HUES64 (cell line): ENCODE measurements around the gene NRARP.
"Not testable (repeated sequence)": the region's sequence is repeated elsewhere in the genome, so short reads cannot be mapped to it uniquely, and the experiment has no call there.

ENCODE experiments used
- H3K27ac ChIP-seq: 2 replicates; pipeline ENCODE4 v1.7.0; 2013; ENCODE audit warnings: low read depth, low read length, inconsistent platforms
- H3K27me3 ChIP-seq: 2 replicates; pipeline ENCODE4 v1.6.1; 2013; ENCODE audit warnings: mild to moderate bottlenecking, low read length; ENCODE audit not compliant: insufficient read depth
- H3K36me3 ChIP-seq: 2 replicates; pipeline ENCODE4 v1.6.1; 2013; ENCODE audit warnings: mild to moderate bottlenecking, low read length; ENCODE audit not compliant: insufficient read depth
- H3K4me1 ChIP-seq: 2 replicates; pipeline ENCODE4 v1.6.1; 2013; ENCODE audit warnings: mild to moderate bottlenecking, low read length, moderate library complexity; ENCODE audit not compliant: insufficient read depth
- H3K4me3 ChIP-seq: 2 replicates; pipeline ENCODE4 v1.5.1; 2013; ENCODE audit warnings: mild to moderate bottlenecking, low read length, moderate library complexity
- H3K9ac ChIP-seq: 2 replicates; pipeline ENCODE4 v1.6.1; 2013; ENCODE audit warnings: mild to moderate bottlenecking, low read depth, low read length
- H3K9me3 ChIP-seq: 2 replicates; pipeline ENCODE4 v1.6.1; 2013; ENCODE audit warnings: low read depth, low read length; ENCODE audit not compliant: insufficient read depth
- WGBS: fragments of 150-250, 120-280 bp; methylation state at CpG from one replicate; pipeline ENCODE4 v1.1.7; 2013; ENCODE audit warnings: missing lambda C conversion rate; 5-methylcytosine and 5-hydroxymethylcytosine counted together

Gene NRARP

GRCh38 chr9:137333016-137333671 lies 31.1 kb upstream of the NRARP start:
- Histone ChIP-seq H3K9me3 (peaks cover 24% of the 10 kb centered on the region), H3K9ac (no peak overlapping the region), H3K36me3 (no peaks in the 10 kb centered on the region), H3K4me1 (no peaks in the 10 kb centered on the region), H3K27me3 (no peaks in the 10 kb centered on the region), H3K4me3 (no peak overlapping the region), H3K27ac (no peak overlapping the region)
- 76% methylated on average over 21 of the region's 21 CpGs for WGBS

GRCh38 chr9:137331929-137332328 lies 29.9 kb upstream of the NRARP start:
- 94% methylated on average over 9 of the region's 9 CpGs for WGBS

GRCh38 chr9:137330689-137331088 lies 28.6 kb upstream of the NRARP start:
- 90% methylated on average over 6 of the region's 6 CpGs for WGBS
- H3K27ac ChIP-seq, result no peak overlapping the region
- no peak overlapping the region for H3K9ac ChIP-seq
- no peak overlapping the region for H3K4me3 ChIP-seq
- no peaks in the 10 kb centered on the region for H3K36me3 ChIP-seq
- H3K4me1 ChIP-seq, result no peaks in the 10 kb centered on the region
- no peaks in the 10 kb centered on the region for H3K27me3 ChIP-seq
- H3K9me3 ChIP-seq, result peaks cover 19% of the 10 kb centered on the region

More at GRCh38 chr9:137331929-137332328, 29.9 kb upstream of the NRARP start:
- Histone ChIP-seq H3K27me3 (no peaks in the 10 kb centered on the region), H3K9me3 (peaks cover 24% of the 10 kb centered on the region), H3K36me3 (no peaks in the 10 kb centered on the region), H3K27ac (no peak overlapping the region), H3K4me1 (no peaks in the 10 kb centered on the region), H3K9ac (no peak overlapping the region), H3K4me3 (no peak overlapping the region)

- 54% methylated on average over 25 of the region's 26 CpGs for WGBS
- H3K36me3 ChIP-seq, H3K9ac ChIP-seq, H3K27me3 ChIP-seq, H3K4me1 ChIP-seq, H3K4me3 ChIP-seq, H3K27ac ChIP-seq: not testable (repeated sequence)
- H3K9me3 ChIP-seq, result peaks cover 19% of the 10 kb centered on the region
These were observed 27.5 kb upstream of the NRARP start for GRCh38 chr9:137329590-137329989.

GRCh38 chr9:137327641-137328550 lies 25.8 kb upstream of the NRARP start:
- H3K27me3 ChIP-seq, H3K36me3 ChIP-seq, H3K27ac ChIP-seq, H3K9ac ChIP-seq, H3K4me3 ChIP-seq, H3K4me1 ChIP-seq: not testable (repeated sequence)
- H3K9me3 ChIP-seq, result peaks cover 19% of the 10 kb centered on the region
- WGBS, result 85% methylated on average over 7 of the region's 8 CpGs

- no peak overlapping the region for H3K4me3 ChIP-seq
- no peaks in the 10 kb centered on the region for H3K4me1 ChIP-seq
- H3K9ac ChIP-seq, result no peak overlapping the region
- no peak overlapping the region for H3K27ac ChIP-seq
- H3K27me3 ChIP-seq, result no peaks in the 10 kb centered on the region
- H3K9me3 ChIP-seq, result peaks cover 19% of the 10 kb centered on the region
- WGBS, result 94% methylated on average over 17 of the region's 19 CpGs
- H3K36me3 ChIP-seq, result no peaks in the 10 kb centered on the region
These were observed 24.5 kb upstream of the NRARP start for GRCh38 chr9:137326445-137327065.

GRCh38 chr9:137325799-137326198 lies 23.7 kb upstream of the NRARP start:
- peaks cover 14% of the 10 kb centered on the region for H3K9me3 ChIP-seq
- H3K4me1 ChIP-seq, result peaks cover 3% of the 10 kb centered on the region; the same call in 1 of the 2 replicates
- H3K27ac ChIP-seq, result no peak overlapping the region
- no peak overlapping the region for H3K9ac ChIP-seq
- no peak overlapping the region for H3K4me3 ChIP-seq
- no peaks in the 10 kb centered on the region for H3K36me3 ChIP-seq
- H3K27me3 ChIP-seq, result no peaks in the 10 kb centered on the region
- WGBS, result 92% methylated on average over 12 of the region's 12 CpGs

GRCh38 chr9:137325124-137325523 lies 23.1 kb upstream of the NRARP start:
- no peak overlapping the region for H3K27ac ChIP-seq
- H3K36me3 ChIP-seq, result no peaks in the 10 kb centered on the region
- no peak overlapping the region for H3K9ac ChIP-seq
- H3K4me3 ChIP-seq, result no peak overlapping the region
- peaks cover 7% of the 10 kb centered on the region; the same call in 1 of the 2 replicates for H3K4me1 ChIP-seq
- H3K9me3 ChIP-seq, result peaks cover 9% of the 10 kb centered on the region
- 97% methylated on average over 10 of the region's 10 CpGs for WGBS
- no peaks in the 10 kb centered on the region for H3K27me3 ChIP-seq

- H3K4me1 ChIP-seq, result peaks cover 7% of the 10 kb centered on the region; the same call in 1 of the 2 replicates
- no peak overlapping the region for H3K4me3 ChIP-seq
- 91% methylated on average over 35 of the region's 37 CpGs for WGBS
These were observed 21.7 kb upstream of the NRARP start for GRCh38 chr9:137323531-137324331.

GRCh38 chr9:137321726-137322361 lies 19.8 kb upstream of the NRARP start:
- H3K27ac ChIP-seq, result no peak overlapping the region
- H3K36me3 ChIP-seq, result no peaks in the 10 kb centered on the region
- no peak overlapping the region for H3K9ac ChIP-seq
- WGBS, result 94% methylated on average over 22 of the region's 22 CpGs
- no peaks in the 10 kb centered on the region for H3K27me3 ChIP-seq
- H3K4me3 ChIP-seq, result no peak overlapping the region
- H3K4me1 ChIP-seq, result peaks cover 7% of the 10 kb centered on the region; the same call in 1 of the 2 replicates
- H3K9me3 ChIP-seq, result no peaks in the 10 kb centered on the region

More at GRCh38 chr9:137323531-137324331, 21.7 kb upstream of the NRARP start:
- H3K27ac ChIP-seq, result no peak overlapping the region
- peaks cover 6% of the 10 kb centered on the region for H3K9me3 ChIP-seq
- no peaks in the 10 kb centered on the region for H3K36me3 ChIP-seq
- no peak overlapping the region for H3K9ac ChIP-seq
- no peaks in the 10 kb centered on the region for H3K27me3 ChIP-seq
